Germinal center (tissue), 1 donor: ENCODE data around the gene BLOC1S5.
"Not testable (repeated sequence)": the region's sequence is repeated elsewhere in the genome, so short reads cannot be mapped to it uniquely, and the experiment has no call there.

Experiments
- DNase-seq: peaks from one replicate; pipeline ENCODE4 v3.0.0; 2012; ENCODE audit warnings: mixed read lengths, low spot score

Gene BLOC1S5

DNA sequence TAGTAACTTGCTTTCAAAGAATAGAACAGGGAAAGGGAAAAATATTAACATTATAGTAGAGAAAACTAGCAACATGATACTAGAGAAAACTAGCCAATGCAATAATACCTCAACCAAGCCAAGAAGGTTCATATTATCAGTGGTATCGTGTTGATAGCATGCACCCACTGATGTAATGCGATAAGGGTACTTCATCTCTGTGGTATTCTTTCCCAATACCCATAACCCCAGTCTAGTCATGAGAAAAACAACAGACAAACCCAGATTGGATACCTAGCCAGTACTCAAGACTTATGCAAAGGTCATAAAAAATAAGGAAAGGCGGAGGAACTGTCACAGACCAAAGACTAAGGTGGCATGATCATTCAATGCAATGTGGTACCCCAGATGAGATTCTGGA is 21.0 kb downstream of the BLOC1S5 start:
- DNase-seq = no peak

GRCh38 chr6:8041913-8042583 is 22.1 kb downstream of the BLOC1S5 start:
- no peak for DNase-seq

- not testable (repeated sequence) for DNase-seq
These were observed 30.1 kb downstream of the BLOC1S5 start for GRCh38 chr6:8034107-8034506.

DNA sequence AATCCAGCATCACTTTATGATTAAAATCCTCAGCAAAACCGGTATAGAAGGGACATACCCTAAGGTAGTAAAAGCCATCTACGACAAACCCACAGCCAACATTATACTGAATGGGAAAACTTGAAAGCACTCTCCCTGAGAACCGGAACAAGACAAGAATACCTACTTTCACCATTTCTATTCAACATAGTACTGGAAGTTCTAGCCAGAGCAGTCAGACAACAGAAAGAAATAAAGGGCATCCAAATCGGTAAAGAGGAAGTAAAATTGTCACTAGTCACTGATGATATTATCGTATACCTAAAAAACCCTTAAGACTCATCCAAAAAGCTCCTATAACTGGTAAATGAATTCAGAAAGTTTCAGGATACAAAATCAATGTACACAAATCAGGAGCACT is 33.3 kb downstream of the BLOC1S5 start:
- DNase-seq = no peak

- no peak for DNase-seq
These were observed 34.8 kb downstream of the BLOC1S5 start for GRCh38 chr6:8029243-8029870.

DNA sequence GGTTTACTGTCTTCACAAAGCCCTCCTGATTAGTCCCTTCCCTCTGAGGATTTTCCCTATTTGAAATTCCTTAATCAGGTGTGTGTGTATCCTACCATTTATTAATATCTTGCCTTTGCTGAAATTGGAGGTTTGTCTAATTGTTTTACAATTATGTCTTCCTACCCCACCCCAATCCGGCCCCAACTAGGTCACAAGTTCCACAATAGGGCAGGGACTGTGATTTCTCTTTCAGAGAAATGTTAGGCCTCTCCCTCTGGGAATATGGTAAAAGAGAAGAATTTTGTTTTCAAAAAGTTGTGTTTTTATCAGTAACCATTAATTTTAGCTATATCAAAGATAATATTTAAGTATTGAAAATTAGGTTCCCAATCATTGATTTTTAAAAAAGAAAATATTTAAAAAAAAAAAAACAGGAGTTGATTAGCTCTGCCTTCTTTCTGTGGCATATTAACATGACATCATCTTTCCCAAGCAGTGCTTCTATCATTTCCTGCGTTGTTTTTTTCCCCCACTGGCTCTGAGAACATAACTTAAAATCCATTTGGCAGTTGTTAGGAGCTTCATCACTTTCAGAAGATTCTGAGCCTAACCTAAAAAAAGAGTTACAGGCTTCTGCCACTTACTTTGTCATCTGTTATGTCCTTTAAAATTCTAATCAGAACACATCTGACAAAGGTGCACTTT is 36.1 kb downstream of the BLOC1S5 start:
- no peak for DNase-seq

DNA sequence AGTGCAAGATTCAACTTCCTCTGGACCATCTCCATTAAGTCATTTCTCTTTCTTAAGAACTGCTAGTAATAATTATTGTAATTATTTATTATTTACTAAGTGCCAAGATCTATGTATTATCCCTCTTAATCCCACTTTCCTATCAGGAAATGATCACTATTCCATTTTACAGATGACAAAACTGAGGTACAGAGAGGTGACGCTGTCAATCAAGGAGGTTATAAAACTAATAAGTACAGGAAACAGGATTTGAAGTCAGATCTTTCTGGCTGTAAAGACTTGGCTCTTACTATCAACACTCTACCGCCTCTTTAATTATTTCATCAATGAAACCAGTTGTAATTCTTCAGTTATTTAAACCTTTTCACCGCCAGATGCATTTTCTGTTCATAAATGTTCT is 37.4 kb downstream of the BLOC1S5 start:
- DNase-seq = no peak

- DNase-seq = no peak
These were observed 39.0 kb downstream of the BLOC1S5 start for GRCh38 chr6:8025191-8025590.

- no peak for DNase-seq
These were observed 40.6 kb downstream of the BLOC1S5 start for GRCh38 chr6:8023638-8024037.

- DNase-seq = no peak
These were observed 44.1 kb downstream of the BLOC1S5 start for GRCh38 chr6:8020083-8020482.

DNA sequence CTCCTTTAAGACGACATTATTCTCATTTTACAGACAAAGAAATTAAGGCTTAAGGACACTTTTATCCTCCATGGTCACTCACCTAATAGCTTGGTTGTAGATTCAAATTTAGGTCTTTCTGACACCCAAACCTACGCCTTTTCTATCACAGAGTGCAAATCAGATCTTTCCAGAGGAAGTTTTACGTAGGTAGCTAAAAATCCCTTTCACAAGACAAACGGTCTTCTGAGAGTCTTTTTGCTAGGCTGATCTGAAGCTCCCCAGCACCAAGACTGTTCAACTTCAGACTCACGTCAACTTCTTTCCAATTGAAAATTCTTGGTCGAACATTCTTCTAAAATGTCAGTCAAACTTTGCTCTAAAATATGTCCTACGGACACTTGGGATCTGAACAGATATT is 46.5 kb downstream of the BLOC1S5 start:
- no peak for DNase-seq

- peak; percentile 9 for DNase-seq
These were observed 46.9 kb downstream of the BLOC1S5 start for GRCh38 chr6:8017276-8017701.

DNA sequence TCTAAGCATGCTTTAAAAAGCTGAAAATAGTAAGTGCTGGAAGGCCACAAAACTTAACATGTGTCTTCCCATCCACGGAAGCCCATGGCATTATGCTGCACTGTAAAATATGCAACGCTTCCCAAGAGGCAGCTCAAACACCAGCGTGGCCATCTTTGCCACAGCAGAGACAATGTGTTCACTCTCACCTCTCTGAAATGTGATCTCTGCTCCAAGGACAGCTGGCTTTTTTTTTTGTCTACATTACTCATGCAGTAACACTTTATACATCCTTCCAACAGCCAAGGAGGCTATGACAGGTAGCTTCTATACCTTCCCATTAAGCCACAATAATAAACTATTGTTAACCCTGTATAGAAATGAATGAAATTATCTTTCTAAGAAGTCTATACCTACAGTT is 49.2 kb downstream of the BLOC1S5 start:
- DNase-seq = no peak

DNA sequence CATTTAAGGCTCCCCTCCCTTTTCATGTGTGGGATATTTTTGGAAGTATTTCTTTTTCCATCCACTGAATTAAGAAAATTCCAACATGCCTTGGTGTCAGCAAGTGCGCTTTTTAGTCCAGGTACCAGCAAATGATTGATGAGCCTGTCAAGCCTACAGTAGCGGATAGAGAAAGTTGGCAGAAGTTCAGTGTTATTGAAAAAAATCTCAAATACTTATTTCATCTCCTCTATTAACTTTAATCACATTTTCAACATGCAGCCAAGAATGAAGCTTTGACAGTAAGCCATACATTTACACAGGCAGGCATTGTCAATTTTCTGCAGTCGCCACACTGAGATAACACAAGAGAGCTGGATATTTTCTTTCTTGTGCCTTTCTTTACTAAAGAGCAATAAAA is 50.4 kb downstream of the BLOC1S5 start:
- no peak for DNase-seq

DNA sequence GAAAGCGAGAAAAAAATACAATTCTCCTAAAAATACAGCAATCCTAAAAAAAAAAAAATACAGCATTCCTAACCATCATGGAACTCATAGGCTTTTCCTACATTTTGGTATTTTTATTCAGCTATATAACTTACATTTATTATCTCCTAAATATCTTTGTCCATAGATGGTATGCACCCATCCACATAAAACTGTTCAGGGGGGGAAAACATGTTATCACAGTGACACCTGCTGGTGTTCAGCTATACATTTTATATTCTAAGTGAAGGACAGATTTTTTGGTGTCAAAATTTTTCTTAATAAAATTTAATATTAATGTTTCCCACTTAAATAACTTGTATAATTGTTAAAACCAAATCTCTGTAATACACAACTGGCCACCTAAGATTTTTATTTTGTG is 58.0 kb downstream of the BLOC1S5 start:
- DNase-seq = peak; percentile 57

DNA sequence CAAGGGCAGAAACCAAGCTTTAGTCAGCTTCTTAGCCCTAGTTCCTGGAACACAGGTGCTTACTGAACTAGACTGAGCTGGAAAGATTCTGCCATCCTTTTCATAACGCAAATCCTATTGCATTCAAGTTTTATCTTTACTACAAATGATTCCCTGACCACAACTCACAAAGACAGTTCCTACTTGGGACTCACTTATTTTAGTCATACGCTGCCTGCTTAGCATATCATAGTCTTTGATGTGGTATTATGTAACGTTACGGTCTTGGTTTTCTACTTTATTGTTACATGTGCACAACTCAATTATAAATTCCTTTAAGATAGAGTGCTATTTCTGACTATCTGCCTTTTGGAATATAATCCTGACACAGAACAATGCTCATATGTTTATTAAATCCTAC is 59.1 kb downstream of the BLOC1S5 start:
- DNase-seq = no peak

GRCh38 chr6:8000636-8001035 is 63.6 kb downstream of the BLOC1S5 start:
- DNase-seq = no peak

DNA sequence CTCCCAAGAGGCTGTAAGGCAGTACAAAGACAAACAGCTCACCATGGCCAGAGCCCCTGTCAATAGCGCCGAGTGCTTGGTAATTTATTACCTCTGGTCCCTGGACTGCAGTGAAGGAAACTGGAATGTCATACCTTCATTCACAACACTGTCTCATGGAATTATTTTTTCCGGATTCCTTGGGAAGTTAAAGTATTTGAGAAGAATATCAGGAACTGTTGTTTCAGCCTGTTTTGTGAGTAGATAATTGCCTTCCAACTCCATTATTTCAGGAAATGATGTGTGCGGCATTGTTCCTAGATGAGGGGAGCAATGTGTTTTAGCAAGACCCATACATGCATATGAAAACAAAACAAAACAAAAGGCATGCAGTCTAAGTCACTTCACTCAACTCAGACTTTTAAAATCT is 64.0 kb downstream of the BLOC1S5 start:
- no peak for DNase-seq

DNA sequence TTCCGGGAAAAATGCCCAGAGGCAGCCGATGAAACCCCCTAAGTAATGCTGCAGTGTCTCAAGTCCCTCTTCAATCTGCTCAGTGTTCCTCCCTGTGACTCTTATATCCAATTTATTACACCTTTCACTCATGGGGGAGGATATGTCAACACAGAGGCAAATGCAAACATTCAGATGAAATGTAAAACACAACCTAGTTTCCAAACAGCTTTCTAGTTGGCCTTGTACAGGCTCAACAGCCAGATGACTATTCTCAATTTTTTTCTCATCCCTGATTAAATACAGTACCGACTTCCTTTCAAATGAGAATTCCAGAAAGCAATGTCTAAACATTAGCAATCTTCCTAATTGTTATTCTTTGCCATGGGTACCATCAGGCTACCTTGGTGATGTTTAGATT is 65.0 kb downstream of the BLOC1S5 start:
- DNase-seq = no peak

GRCh38 chr6:7998103-7998725 is 66.0 kb downstream of the BLOC1S5 start:
- DNase-seq = peak; percentile 51

GRCh38 chr6:7997286-7997685 is 66.9 kb downstream of the BLOC1S5 start:
- no peak for DNase-seq

- DNase-seq = no peak
These were observed 67.6 kb downstream of the BLOC1S5 start for GRCh38 chr6:7996538-7997111.

DNA sequence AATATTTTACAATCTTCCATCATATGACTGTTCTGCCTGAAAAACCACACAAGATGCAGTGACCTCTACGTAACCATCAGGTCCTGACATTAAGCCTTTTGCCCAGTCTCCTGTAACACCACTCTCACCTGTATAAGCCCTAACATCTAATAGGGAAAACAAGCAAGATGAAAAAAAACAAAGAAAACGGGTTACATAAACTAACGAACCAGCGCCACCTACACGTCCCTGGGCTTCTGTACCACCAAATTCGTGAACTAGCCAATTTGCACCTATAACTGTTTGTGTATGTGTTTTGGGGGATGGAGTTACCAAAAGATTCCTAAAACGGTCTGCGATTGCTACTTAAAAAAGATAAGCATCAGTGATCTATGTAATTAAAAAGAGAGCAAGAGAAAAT is 70.2 kb downstream of the BLOC1S5 start:
- DNase-seq = no peak
